ENCODE results near the gene KCNAB1. TPM values are rescaled to one million over a fixed set of nuclear protein-coding genes. Genes with fewer than 3 reads are reported as not detected.
"Not testable (repeated sequence)": the region's sequence is repeated elsewhere in the genome, so short reads cannot be mapped to it uniquely, and the experiment has no call there.

Gene KCNAB1
- polyA plus RNA-seq, 4 donors = 1.0 to 3.9 TPM; not detected in 2

DNA sequence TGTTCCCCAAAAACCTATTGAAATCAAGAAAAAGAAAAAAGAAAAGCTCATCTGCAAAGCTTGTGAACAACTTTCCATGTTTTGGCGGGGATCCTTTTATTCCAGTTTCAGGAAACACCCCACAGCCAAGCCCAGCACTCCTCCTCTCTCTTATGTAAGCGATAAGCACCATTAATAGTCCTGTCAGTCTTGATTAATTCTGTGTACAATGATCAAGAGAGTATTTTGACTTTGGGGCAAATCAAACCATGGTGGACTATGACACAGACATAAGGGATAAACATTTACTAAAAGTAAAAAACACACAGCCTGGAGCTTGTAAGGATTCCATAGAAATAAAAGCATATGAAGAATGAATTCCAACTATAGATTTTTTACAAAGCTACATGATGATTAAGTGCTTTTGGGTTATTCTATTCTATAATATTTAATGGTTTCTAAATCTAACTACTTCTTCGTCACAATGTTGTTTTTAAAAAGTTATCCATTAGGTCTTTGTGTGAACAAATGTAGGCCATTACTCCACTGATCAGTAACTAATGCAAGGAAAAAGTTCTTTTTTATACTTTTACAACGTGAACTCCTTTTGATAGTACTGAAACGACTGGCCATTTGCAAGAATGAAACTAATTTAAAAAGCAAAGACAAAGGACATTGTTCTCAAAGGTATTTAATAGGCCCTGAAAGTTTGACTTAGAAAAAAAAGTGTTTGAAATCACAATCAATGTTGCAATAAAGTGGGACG is 106.5 kb downstream of the KCNAB1 start:
- no peak for FAIRE-seq
- H3K27ac ChIP-seq (ENCODE audit: low read depth in 1 of 3, low read length in 2 of 3) = no peak overlapping the region
- H3K4me1 ChIP-seq (ENCODE audit: control insufficient read depth in 3 of 3, insufficient read depth in 2 of 3, low read depth in 1 of 3, low read length in 2 of 3) = no peaks in the 10 kb centered on the region
- H3K4me3 ChIP-seq (ENCODE audit: low read depth in 1 of 3, low read length in 3 of 3) = no peak overlapping the region
- whole genome bisulfite sequencing, 3 donors = 18 to 42% (median 21%) methylated on average over 6 of the region's 6 CpGs
- H3K27me3 ChIP-seq (ENCODE audit: control insufficient read depth in 3 of 3, insufficient read depth in 3 of 3, low read length in 3 of 3) = no peaks in the 10 kb centered on the region
- DNase-seq = no peak
- H3K9me3 ChIP-seq (ENCODE audit: control insufficient read depth in 2 of 2, insufficient read depth in 1 of 2, low read depth in 1 of 2, low read length in 1 of 2) = peaks cover 0 to 5% of the 10 kb centered on the region in 2 donors
- no peaks in the 10 kb centered on the region for H3K36me3 ChIP-seq (ENCODE audit: control insufficient read depth in 3 of 3, insufficient read depth in 2 of 3, low read depth in 1 of 3, low read length in 3 of 3)

DNA sequence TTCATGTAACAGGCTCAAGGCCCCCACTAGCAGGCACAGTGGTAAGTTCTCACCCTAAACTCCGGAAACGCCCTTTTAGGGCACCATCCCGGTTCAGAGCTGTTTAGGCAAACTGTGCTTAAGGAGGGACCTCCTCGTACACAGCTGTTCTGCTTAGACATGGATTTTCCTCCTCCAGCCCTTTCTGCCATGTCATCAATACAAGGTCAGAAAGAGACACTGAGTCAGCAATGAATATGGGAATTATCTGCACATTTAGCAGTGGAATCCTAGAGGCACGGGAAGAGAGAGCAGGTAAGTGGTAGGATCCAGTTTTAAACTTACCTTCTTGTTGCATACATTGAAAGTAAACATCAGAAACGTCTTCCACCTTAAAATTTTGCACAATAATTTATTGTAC is 107.3 kb downstream of the KCNAB1 start:
- H3K9me3 ChIP-seq (ENCODE audit: control insufficient read depth in 2 of 2, insufficient read depth in 1 of 2, low read depth in 1 of 2, low read length in 1 of 2) = peaks cover 0 to 5% of the 10 kb centered on the region in 2 donors
- no peaks in the 10 kb centered on the region for H3K27me3 ChIP-seq (ENCODE audit: control insufficient read depth in 3 of 3, insufficient read depth in 3 of 3, low read length in 3 of 3)
- H3K4me3 ChIP-seq (ENCODE audit: low read depth in 1 of 3, low read length in 3 of 3) = no peak overlapping the region
- no peaks in the 10 kb centered on the region for H3K36me3 ChIP-seq (ENCODE audit: control insufficient read depth in 3 of 3, insufficient read depth in 2 of 3, low read depth in 1 of 3, low read length in 3 of 3)
- 65 to 74% (median 71%) methylated on average over 6 of the region's 6 CpGs for WGBS, 3 donors
- DNase-seq (no peak), FAIRE-seq (no peak)
- H3K4me1 ChIP-seq (ENCODE audit: control insufficient read depth in 3 of 3, insufficient read depth in 2 of 3, low read depth in 1 of 3, low read length in 2 of 3) = no peaks in the 10 kb centered on the region
- H3K27ac ChIP-seq (ENCODE audit: low read depth in 1 of 3, low read length in 2 of 3) = no peak overlapping the region

DNA sequence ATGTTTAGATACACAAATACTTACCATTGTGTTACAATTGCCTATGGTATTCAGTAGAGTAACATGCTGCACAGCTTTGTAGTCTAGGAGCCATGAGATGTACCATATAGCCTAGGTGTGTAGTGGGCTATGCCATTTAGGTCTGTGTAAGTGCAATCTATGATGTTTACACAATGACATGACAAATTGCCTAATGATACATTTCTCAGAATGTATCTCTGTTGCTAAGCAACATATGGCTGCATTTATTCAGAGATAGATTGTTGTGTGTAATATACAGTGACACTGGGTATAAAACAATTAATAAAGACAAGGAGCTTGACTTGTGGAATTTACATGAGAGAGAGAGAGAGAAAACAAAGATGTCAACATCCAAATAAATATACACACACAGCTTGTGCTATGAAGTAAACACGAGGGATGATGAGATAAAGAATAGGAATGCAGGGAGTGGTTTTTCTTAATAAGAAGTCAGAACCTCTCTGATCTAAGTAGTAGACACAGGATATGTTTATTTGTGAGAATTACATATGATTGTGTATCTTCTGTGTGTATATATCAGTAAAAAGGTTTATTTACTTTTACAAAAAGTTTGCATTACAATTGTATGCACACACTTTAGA is 110.0 kb downstream of the KCNAB1 start:
- no peak for FAIRE-seq
- peak in 1 of 2 donors; percentile 17 for DNase-seq
- Histone ChIP-seq H3K36me3 (ENCODE audit: control insufficient read depth in 3 of 3, insufficient read depth in 2 of 3, low read depth in 1 of 3, low read length in 3 of 3) (no peaks in the 10 kb centered on the region), H3K9me3 (ENCODE audit: control insufficient read depth in 2 of 2, insufficient read depth in 1 of 2, low read depth in 1 of 2, low read length in 1 of 2) (no peaks in the 10 kb centered on the region), H3K27ac (ENCODE audit: low read depth in 1 of 3, low read length in 2 of 3) (no peak overlapping the region), H3K4me3 (ENCODE audit: low read depth in 1 of 3, low read length in 3 of 3) (no peak overlapping the region), H3K4me1 (ENCODE audit: control insufficient read depth in 3 of 3, insufficient read depth in 2 of 3, low read depth in 1 of 3, low read length in 2 of 3) (no peaks in the 10 kb centered on the region), H3K27me3 (ENCODE audit: control insufficient read depth in 3 of 3, insufficient read depth in 3 of 3, low read length in 3 of 3) (no peaks in the 10 kb centered on the region)
- 16 to 37% (median 21%) methylated on average over 1 of the region's 1 CpG for WGBS, 3 donors

DNA sequence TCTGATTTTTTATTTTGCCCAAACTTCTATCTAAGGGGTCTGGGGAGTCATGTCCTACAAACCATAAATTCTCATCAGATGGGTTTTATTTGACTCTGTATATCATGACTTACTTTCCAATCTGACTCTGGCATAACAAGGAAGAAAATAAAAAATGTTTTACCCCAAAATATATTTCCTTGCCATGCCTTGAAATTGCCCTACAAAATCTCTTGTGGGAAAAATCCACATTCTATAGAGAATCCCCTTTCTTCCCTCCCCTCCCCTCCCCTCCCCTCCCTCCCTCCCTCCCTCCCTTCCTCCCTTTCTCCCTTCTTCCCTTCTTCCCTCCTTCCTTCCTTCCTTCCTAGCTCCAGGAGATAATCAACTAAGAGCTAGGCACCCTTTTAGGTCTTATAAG is 110.8 kb downstream of the KCNAB1 start:
- not testable (repeated sequence) for H3K27ac ChIP-seq (ENCODE audit: low read depth in 1 of 3, low read length in 2 of 3); H3K4me3 ChIP-seq (ENCODE audit: low read depth in 1 of 3, low read length in 3 of 3); H3K4me1 ChIP-seq (ENCODE audit: control insufficient read depth in 3 of 3, insufficient read depth in 2 of 3, low read depth in 1 of 3, low read length in 2 of 3); H3K36me3 ChIP-seq (ENCODE audit: control insufficient read depth in 3 of 3, insufficient read depth in 2 of 3, low read depth in 1 of 3, low read length in 3 of 3); DNase-seq; H3K27me3 ChIP-seq (ENCODE audit: control insufficient read depth in 3 of 3, insufficient read depth in 3 of 3, low read length in 3 of 3); H3K9me3 ChIP-seq (ENCODE audit: control insufficient read depth in 2 of 2, insufficient read depth in 1 of 2, low read depth in 1 of 2, low read length in 1 of 2); FAIRE-seq

DNA sequence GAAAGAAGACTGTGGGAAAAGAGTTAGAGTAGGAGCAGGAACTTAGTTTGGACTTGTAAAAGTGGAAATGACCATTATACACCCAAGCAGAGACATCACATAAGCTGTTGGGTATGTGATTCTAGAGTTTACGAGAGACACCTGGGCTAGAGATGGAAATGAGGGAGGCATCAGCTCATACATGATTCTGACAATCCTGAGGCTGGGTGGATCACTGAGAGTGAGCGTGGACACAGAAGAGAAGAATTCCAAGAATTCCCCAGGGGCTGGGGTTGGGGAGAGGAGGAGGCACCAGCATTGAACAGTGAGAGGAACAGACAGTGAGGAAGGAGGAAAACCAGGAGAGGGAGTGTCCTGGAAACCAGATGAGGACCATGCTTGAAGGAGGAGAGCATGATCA is 113.5 kb downstream of the KCNAB1 start:
- no peak for FAIRE-seq
- H3K27ac ChIP-seq (ENCODE audit: low read depth in 1 of 3, low read length in 2 of 3) = no peak overlapping the region
- H3K36me3 ChIP-seq (ENCODE audit: control insufficient read depth in 3 of 3, insufficient read depth in 2 of 3, low read depth in 1 of 3, low read length in 3 of 3) = no peaks in the 10 kb centered on the region
- no peak for DNase-seq
- WGBS, 3 donors = 79 to 89% (median 82%) methylated on average over 2 of the region's 2 CpGs
- H3K27me3 ChIP-seq (ENCODE audit: control insufficient read depth in 3 of 3, insufficient read depth in 3 of 3, low read length in 3 of 3) = peaks cover 0 to 3% (median 0%) of the 10 kb centered on the region in 3 donors
- H3K9me3 ChIP-seq (ENCODE audit: control insufficient read depth in 2 of 2, insufficient read depth in 1 of 2, low read depth in 1 of 2, low read length in 1 of 2) = no peaks in the 10 kb centered on the region
- H3K4me1 ChIP-seq (ENCODE audit: control insufficient read depth in 3 of 3, insufficient read depth in 2 of 3, low read depth in 1 of 3, low read length in 2 of 3) = no peaks in the 10 kb centered on the region
- no peak overlapping the region for H3K4me3 ChIP-seq (ENCODE audit: low read depth in 1 of 3, low read length in 3 of 3)

DNA sequence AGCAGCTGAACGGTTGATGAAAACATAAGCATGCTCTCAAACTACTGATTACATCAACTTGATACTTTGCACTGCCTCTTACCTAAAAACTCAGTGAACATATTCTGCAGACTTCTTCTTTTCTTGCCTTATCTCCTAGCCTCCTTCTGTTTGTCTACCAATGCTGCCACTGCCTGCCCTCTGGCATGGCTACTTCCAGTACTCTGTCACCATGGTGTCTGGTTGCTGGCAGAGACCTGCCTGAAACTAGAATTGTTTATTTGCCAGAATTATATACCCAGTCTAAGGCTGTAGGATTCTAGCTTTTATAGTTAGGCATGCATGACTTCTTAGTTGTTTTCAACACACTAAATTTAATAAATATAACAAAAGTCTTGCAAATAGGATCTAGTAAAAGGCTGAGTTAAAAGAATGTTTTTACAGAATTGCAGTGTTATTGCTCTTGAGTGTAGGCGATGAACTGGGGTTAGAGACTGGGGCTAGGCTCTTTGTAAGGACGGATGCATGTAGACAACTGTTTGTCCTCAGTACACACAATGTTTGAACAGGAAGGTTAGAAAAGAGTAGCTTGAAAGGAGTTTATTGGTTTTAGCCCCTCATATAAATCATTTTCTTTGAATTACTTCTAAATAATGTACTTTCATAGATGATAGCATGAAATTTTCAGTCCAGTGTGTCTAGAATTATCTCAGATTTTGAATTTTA is 116.3 kb downstream of the KCNAB1 start:
- Histone ChIP-seq H3K9me3 (ENCODE audit: control insufficient read depth in 2 of 2, insufficient read depth in 1 of 2, low read depth in 1 of 2, low read length in 1 of 2) (no peaks in the 10 kb centered on the region), H3K36me3 (ENCODE audit: control insufficient read depth in 3 of 3, insufficient read depth in 2 of 3, low read depth in 1 of 3, low read length in 3 of 3) (no peaks in the 10 kb centered on the region), H3K4me1 (ENCODE audit: control insufficient read depth in 3 of 3, insufficient read depth in 2 of 3, low read depth in 1 of 3, low read length in 2 of 3) (no peaks in the 10 kb centered on the region), H3K27me3 (ENCODE audit: control insufficient read depth in 3 of 3, insufficient read depth in 3 of 3, low read length in 3 of 3) (peaks cover 0 to 3% (median 0%) of the 10 kb centered on the region in 3 donors), H3K4me3 (ENCODE audit: low read depth in 1 of 3, low read length in 3 of 3) (no peak overlapping the region), H3K27ac (ENCODE audit: low read depth in 1 of 3, low read length in 2 of 3) (no peak overlapping the region)
- DNase-seq (no peak), FAIRE-seq (no peak)
- 78 to 82% (median 82%) methylated on average over 3 of the region's 3 CpGs for WGBS, 3 donors

DNA sequence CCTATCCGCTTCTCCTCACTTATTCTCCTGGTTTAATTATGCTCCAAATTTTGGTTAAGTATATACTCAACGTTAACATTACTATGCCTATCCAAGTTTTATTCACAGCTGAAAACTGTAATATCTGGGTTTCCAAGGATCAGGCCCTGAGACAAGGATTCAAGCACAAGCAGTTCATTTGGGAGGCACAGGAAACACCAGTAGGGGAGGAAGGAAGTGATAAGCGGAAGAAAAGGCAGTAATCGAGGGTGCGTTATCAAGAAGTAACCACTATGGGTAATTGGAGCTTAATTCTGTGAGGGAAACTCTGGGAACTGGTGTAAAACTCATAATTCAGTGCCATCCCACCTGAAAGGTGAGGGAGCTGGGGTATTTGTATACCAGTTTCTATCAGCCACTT is 120.3 kb downstream of the KCNAB1 start:
- FAIRE-seq (no peak), DNase-seq (no peak)
- Histone ChIP-seq H3K4me3 (ENCODE audit: low read depth in 1 of 3, low read length in 3 of 3) (no peak overlapping the region), H3K27ac (ENCODE audit: low read depth in 1 of 3, low read length in 2 of 3) (no peak overlapping the region), H3K4me1 (ENCODE audit: control insufficient read depth in 3 of 3, insufficient read depth in 2 of 3, low read depth in 1 of 3, low read length in 2 of 3) (no peaks in the 10 kb centered on the region), H3K27me3 (ENCODE audit: control insufficient read depth in 3 of 3, insufficient read depth in 3 of 3, low read length in 3 of 3) (peaks cover 0 to 3% (median 0%) of the 10 kb centered on the region in 3 donors), H3K36me3 (ENCODE audit: control insufficient read depth in 3 of 3, insufficient read depth in 2 of 3, low read depth in 1 of 3, low read length in 3 of 3) (no peaks in the 10 kb centered on the region), H3K9me3 (ENCODE audit: control insufficient read depth in 2 of 2, insufficient read depth in 1 of 2, low read depth in 1 of 2, low read length in 1 of 2) (no peaks in the 10 kb centered on the region)
- WGBS, 3 donors = 60 to 89% (median 88%) methylated on average over 5 of the region's 5 CpGs

DNA sequence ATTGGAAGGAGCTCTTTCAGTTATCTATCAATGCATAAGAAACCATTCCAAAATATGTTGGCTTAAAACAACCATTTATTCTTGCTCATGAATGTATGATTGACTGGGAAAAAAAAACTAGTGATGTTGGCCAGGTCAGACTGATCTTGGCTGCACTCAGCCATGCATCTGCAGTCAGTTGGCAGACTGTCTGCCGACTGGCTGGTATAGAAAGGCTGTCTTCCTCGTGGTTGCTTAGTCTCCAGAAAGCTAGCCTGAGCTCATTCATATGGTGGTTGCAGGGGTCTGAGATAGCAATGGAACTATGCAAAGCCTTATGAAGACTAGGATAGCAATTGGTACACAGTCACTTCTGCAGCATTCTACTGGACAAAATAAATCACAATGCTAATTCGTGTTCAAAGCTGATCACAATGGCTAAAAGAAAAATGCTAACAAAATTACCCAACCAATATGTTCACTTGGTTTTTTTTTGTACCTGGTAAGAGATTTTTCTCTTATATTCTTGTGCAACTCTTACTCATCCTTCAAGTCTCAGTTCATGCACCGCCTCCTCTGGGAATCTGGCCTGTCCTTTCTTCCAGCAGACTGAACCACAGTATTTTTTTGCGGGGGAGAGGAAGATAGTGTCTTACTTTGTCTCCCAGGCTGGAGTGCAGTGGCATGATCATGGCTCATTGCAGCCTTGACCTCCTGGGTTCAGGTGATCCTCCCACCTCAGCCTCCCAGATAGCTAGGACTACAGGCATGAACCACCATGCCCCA is 126.8 kb downstream of the KCNAB1 start:
- WGBS, 3 donors = 71 to 83% (median 75%) methylated on average over 5 of the region's 5 CpGs
- H3K36me3 ChIP-seq (ENCODE audit: control insufficient read depth in 3 of 3, insufficient read depth in 2 of 3, low read depth in 1 of 3, low read length in 3 of 3) = no peaks in the 10 kb centered on the region

More for the DNA sequence above, 126.8 kb downstream of the KCNAB1 start:
- DNase-seq (no peak), FAIRE-seq (no peak)
- Histone ChIP-seq H3K4me1 (ENCODE audit: control insufficient read depth in 3 of 3, insufficient read depth in 2 of 3, low read depth in 1 of 3, low read length in 2 of 3) (no peaks in the 10 kb centered on the region), H3K4me3 (ENCODE audit: low read depth in 1 of 3, low read length in 3 of 3) (no peak overlapping the region), H3K9me3 (ENCODE audit: control insufficient read depth in 2 of 2, insufficient read depth in 1 of 2, low read depth in 1 of 2, low read length in 1 of 2) (no peaks in the 10 kb centered on the region), H3K27me3 (ENCODE audit: control insufficient read depth in 3 of 3, insufficient read depth in 3 of 3, low read length in 3 of 3) (no peaks in the 10 kb centered on the region), H3K27ac (ENCODE audit: low read depth in 1 of 3, low read length in 2 of 3) (no peak overlapping the region)
